ENCODE measurements around the gene HIRA.
"Not testable (repeated sequence)": the region's sequence is repeated elsewhere in the genome, so short reads cannot be mapped to it uniquely, and the experiment has no call there.

Gene HIRA

GRCh38 chr22:19448739-19449421 is 17.3 kb upstream of the HIRA start:
- no peak overlapping the region for H3K9ac ChIP-seq (ENCODE audit: low read length)

GRCh38 chr22:19448076-19448607 is 16.6 kb upstream of the HIRA start:
- peaks cover 7% of the 10 kb centered on the region for H3K27me3 ChIP-seq (ENCODE audit: control insufficient read depth, insufficient read depth, low read length)
- peaks cover 7% of the 10 kb centered on the region for H3K4me1 ChIP-seq (ENCODE audit: control insufficient read depth, low read depth, low read length)
- H3K4me3 ChIP-seq (ENCODE audit: low read length): peak overlapping the region; percentile 97
- H3K9me3 ChIP-seq (ENCODE audit: control insufficient read depth, low read depth, low read length): no peaks in the 10 kb centered on the region
- H3K27ac ChIP-seq (ENCODE audit: low read length): peak overlapping the region; percentile 91
- peak overlapping the region; percentile 88 for H3K9ac ChIP-seq (ENCODE audit: low read length)
- peaks cover 33% of the 10 kb centered on the region for H3K36me3 ChIP-seq (ENCODE audit: control insufficient read depth, low read depth, low read length)

More at GRCh38 chr22:19448739-19449421, 17.3 kb upstream of the HIRA start:
- peaks cover 7% of the 10 kb centered on the region for H3K4me1 ChIP-seq (ENCODE audit: control insufficient read depth, low read depth, low read length)
- H3K27me3 ChIP-seq (ENCODE audit: control insufficient read depth, insufficient read depth, low read length): peaks cover 7% of the 10 kb centered on the region
- peaks cover 38% of the 10 kb centered on the region for H3K36me3 ChIP-seq (ENCODE audit: control insufficient read depth, low read depth, low read length)
- H3K9me3 ChIP-seq (ENCODE audit: control insufficient read depth, low read depth, low read length): no peaks in the 10 kb centered on the region
- no peak overlapping the region for H3K27ac ChIP-seq (ENCODE audit: low read length)
- H3K4me3 ChIP-seq (ENCODE audit: low read length): peak overlapping the region; percentile 97

GRCh38 chr22:19447330-19448075 is 16.0 kb upstream of the HIRA start, which contains the start of gene C22orf39:
TSS of gene C22orf39 (minus strand) at chr22:19447711. CDS start at chr22:19447688, 23 bp downstream.
- peaks cover 7% of the 10 kb centered on the region for H3K27me3 ChIP-seq (ENCODE audit: control insufficient read depth, insufficient read depth, low read length)
- peaks cover 26% of the 10 kb centered on the region for H3K36me3 ChIP-seq (ENCODE audit: control insufficient read depth, low read depth, low read length)
- H3K9ac ChIP-seq (ENCODE audit: low read length): peak within 1 kb of the TSS; percentile 88
- peaks cover 7% of the 10 kb centered on the region for H3K4me1 ChIP-seq (ENCODE audit: control insufficient read depth, low read depth, low read length)
- H3K27ac ChIP-seq (ENCODE audit: low read length): peak within 1 kb of the TSS; percentile 91
- no peaks in the 10 kb centered on the region for H3K9me3 ChIP-seq (ENCODE audit: control insufficient read depth, low read depth, low read length)
- peak within 1 kb of the TSS; percentile 97 for H3K4me3 ChIP-seq (ENCODE audit: low read length)

- Histone ChIP-seq H3K4me1 (ENCODE audit: control insufficient read depth, low read depth, low read length) (peaks cover 7% of the 10 kb centered on the region), H3K27ac (ENCODE audit: low read length) (peak overlapping the region; percentile 44), H3K9me3 (ENCODE audit: control insufficient read depth, low read depth, low read length) (no peaks in the 10 kb centered on the region), H3K9ac (ENCODE audit: low read length) (peak overlapping the region; percentile 88), H3K27me3 (ENCODE audit: control insufficient read depth, insufficient read depth, low read length) (peaks cover 7% of the 10 kb centered on the region), H3K4me3 (ENCODE audit: low read length) (peak overlapping the region; percentile 97), H3K36me3 (ENCODE audit: control insufficient read depth, low read depth, low read length) (peaks cover 19% of the 10 kb centered on the region)
Measured at GRCh38 chr22:19446603-19447329, 15.2 kb upstream of the HIRA start.

GRCh38 chr22:19445279-19445982 is 13.9 kb upstream of the HIRA start:
- H3K27me3 ChIP-seq (ENCODE audit: control insufficient read depth, insufficient read depth, low read length); H3K36me3 ChIP-seq (ENCODE audit: control insufficient read depth, low read depth, low read length); H3K9me3 ChIP-seq (ENCODE audit: control insufficient read depth, low read depth, low read length); H3K4me1 ChIP-seq (ENCODE audit: control insufficient read depth, low read depth, low read length); H3K4me3 ChIP-seq (ENCODE audit: low read length); H3K9ac ChIP-seq (ENCODE audit: low read length); H3K27ac ChIP-seq (ENCODE audit: low read length): not testable (repeated sequence)

- H3K36me3 ChIP-seq (ENCODE audit: control insufficient read depth, low read depth, low read length): peaks cover 7% of the 10 kb centered on the region
- no peak overlapping the region for H3K4me3 ChIP-seq (ENCODE audit: low read length)
- H3K4me1 ChIP-seq (ENCODE audit: control insufficient read depth, low read depth, low read length): peaks cover 7% of the 10 kb centered on the region
- H3K27ac ChIP-seq (ENCODE audit: low read length): no peak overlapping the region
- no peaks in the 10 kb centered on the region for H3K9me3 ChIP-seq (ENCODE audit: control insufficient read depth, low read depth, low read length)
- H3K9ac ChIP-seq (ENCODE audit: low read length): no peak overlapping the region
- H3K27me3 ChIP-seq (ENCODE audit: control insufficient read depth, insufficient read depth, low read length): peaks cover 7% of the 10 kb centered on the region
Measured at GRCh38 chr22:19443544-19444211, 12.1 kb upstream of the HIRA start.

GRCh38 chr22:19442166-19442565 is 10.6 kb upstream of the HIRA start:
- no peak overlapping the region for H3K9ac ChIP-seq (ENCODE audit: low read length)
- peaks cover 7% of the 10 kb centered on the region for H3K36me3 ChIP-seq (ENCODE audit: control insufficient read depth, low read depth, low read length)
- H3K27ac ChIP-seq (ENCODE audit: low read length): no peak overlapping the region
- H3K4me3 ChIP-seq (ENCODE audit: low read length): no peak overlapping the region
- H3K9me3 ChIP-seq (ENCODE audit: control insufficient read depth, low read depth, low read length): no peaks in the 10 kb centered on the region
- H3K4me1 ChIP-seq (ENCODE audit: control insufficient read depth, low read depth, low read length): peaks cover 4% of the 10 kb centered on the region
- H3K27me3 ChIP-seq (ENCODE audit: control insufficient read depth, insufficient read depth, low read length): peaks cover 7% of the 10 kb centered on the region

- Histone ChIP-seq H3K9me3 (ENCODE audit: control insufficient read depth, low read depth, low read length) (no peaks in the 10 kb centered on the region), H3K36me3 (ENCODE audit: control insufficient read depth, low read depth, low read length) (peaks cover 10% of the 10 kb centered on the region), H3K4me1 (ENCODE audit: control insufficient read depth, low read depth, low read length) (no peaks in the 10 kb centered on the region), H3K9ac (ENCODE audit: low read length) (no peak overlapping the region), H3K27me3 (ENCODE audit: control insufficient read depth, insufficient read depth, low read length) (no peaks in the 10 kb centered on the region), H3K27ac (ENCODE audit: low read length) (no peak overlapping the region), H3K4me3 (ENCODE audit: low read length) (no peak overlapping the region)
Measured at GRCh38 chr22:19440411-19441195, 9.1 kb upstream of the HIRA start.

GRCh38 chr22:19438298-19438697 is 6.8 kb upstream of the HIRA start:
- H3K27me3 ChIP-seq (ENCODE audit: control insufficient read depth, insufficient read depth, low read length): no peaks in the 10 kb centered on the region
- H3K36me3 ChIP-seq (ENCODE audit: control insufficient read depth, low read depth, low read length): peaks cover 13% of the 10 kb centered on the region
- no peak overlapping the region for H3K27ac ChIP-seq (ENCODE audit: low read length)
- no peak overlapping the region for H3K9ac ChIP-seq (ENCODE audit: low read length)
- H3K4me3 ChIP-seq (ENCODE audit: low read length): no peak overlapping the region
- no peaks in the 10 kb centered on the region for H3K9me3 ChIP-seq (ENCODE audit: control insufficient read depth, low read depth, low read length)
- no peaks in the 10 kb centered on the region for H3K4me1 ChIP-seq (ENCODE audit: control insufficient read depth, low read depth, low read length)

GRCh38 chr22:19436444-19437161 is 5.1 kb upstream of the HIRA start:
- not testable (repeated sequence) for H3K27ac ChIP-seq (ENCODE audit: low read length); H3K9ac ChIP-seq (ENCODE audit: low read length); H3K4me1 ChIP-seq (ENCODE audit: control insufficient read depth, low read depth, low read length); H3K27me3 ChIP-seq (ENCODE audit: control insufficient read depth, insufficient read depth, low read length); H3K9me3 ChIP-seq (ENCODE audit: control insufficient read depth, low read depth, low read length); H3K4me3 ChIP-seq (ENCODE audit: low read length)
- H3K36me3 ChIP-seq (ENCODE audit: control insufficient read depth, low read depth, low read length): peaks cover 13% of the 10 kb centered on the region
